ENCODE results near the gene MYMX.

MYMX gene

DNA sequence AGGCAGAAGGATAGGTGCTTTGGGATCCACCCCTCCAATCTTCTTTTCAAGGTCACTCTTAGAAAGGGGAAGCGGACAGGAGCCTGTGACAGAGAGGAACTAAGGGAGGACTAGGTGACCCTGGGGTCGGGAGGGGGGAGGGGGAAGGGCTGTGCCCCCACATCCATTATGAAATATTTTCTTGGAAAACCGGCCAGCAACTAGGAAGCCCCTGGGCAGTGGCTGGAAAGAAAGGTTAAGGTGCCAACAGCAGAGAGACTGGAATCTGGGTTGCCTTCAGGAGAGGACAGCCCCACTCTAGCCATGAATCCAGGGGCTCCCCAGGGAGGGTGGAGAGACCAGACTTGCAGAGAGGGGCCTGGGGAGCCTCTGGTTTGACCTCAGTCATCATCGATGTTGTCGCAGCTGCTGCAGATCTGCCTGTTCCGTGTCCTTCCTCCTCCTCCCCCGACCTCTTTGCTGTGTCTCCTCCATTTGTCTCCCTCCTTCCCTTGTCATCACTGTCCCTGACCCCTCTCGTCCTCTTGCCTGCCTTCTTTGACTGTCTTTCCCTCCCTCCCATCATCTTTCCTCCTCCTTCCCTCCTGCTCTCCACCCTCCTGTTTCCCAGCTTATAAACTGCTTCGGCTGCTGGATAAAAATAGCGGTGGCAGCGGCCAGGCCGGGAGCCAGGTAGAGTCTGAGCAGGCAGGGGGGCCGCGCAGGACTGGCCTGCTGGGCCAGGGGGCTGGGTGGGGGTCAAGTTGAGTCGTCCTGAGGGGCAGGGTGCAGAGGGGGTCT, 9.8 kb downstream of the MYMX start:
- H3K36me3 Mint-ChIP-seq (ENCODE audit: low read depth) = peaks cover 13% of the 10 kb centered on the region
- peak overlapping the region; percentile 90 for H3K27ac Mint-ChIP-seq
- H3K4me1 Mint-ChIP-seq = peaks cover 85% of the 10 kb centered on the region
- peak overlapping the region; percentile 64 for H3K4me3 Mint-ChIP-seq
- H3K27me3 Mint-ChIP-seq (ENCODE audit: low read depth, poor library complexity) = no peaks in the 10 kb centered on the region
- TF ChIP-seq, protein P1, sequence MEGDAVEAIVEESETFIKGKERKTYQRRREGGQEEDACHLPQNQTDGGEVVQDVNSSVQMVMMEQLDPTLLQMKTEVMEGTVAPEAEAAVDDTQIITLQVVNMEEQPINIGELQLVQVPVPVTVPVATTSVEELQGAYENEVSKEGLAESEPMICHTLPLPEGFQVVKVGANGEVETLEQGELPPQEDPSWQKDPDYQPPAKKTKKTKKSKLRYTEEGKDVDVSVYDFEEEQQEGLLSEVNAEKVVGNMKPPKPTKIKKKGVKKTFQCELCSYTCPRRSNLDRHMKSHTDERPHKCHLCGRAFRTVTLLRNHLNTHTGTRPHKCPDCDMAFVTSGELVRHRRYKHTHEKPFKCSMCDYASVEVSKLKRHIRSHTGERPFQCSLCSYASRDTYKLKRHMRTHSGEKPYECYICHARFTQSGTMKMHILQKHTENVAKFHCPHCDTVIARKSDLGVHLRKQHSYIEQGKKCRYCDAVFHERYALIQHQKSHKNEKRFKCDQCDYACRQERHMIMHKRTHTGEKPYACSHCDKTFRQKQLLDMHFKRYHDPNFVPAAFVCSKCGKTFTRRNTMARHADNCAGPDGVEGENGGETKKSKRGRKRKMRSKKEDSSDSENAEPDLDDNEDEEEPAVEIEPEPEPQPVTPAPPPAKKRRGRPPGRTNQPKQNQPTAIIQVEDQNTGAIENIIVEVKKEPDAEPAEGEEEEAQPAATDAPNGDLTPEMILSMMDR (IDR thresholded peaks at IDR 0.05) = no peak
- no peaks in the 10 kb centered on the region for H3K9me3 Mint-ChIP-seq
- DNase-seq = peak; percentile 34

DNA sequence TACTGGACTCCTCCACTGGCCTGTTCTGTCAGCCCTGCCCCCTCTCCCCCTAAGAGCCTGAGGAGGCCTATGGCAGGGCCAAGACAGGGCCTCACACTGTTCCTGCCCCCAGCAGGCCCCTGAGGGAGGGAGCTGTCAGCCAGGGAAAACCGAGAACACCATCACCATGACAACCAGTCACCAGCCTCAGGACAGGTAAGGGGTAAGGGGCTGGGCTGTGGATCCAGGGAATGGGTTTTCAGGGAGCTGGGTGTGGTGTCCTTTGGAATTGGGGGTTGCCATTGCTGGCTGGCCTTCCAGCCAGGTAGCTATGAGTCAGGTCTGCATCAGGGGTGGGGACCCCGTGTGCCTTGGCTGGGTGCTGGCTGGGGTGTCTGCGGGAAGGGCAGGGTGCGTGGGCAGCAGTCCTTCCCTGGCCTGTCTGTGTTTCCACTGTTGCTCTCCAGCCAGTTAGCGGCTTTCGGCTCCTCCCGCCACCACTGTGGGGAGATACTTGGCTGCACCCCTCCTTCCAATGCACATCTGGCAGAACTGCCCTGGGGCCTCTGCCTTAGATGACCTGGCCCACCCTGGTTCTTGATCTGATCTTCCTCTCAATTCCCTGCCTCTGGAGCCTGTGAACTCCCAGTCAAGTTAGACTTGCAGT, 10.5 kb downstream of the MYMX start:
- Mint-ChIP-seq H3K27ac (peak overlapping the region; percentile 91), H3K36me3 (ENCODE audit: low read depth) (peaks cover 17% of the 10 kb centered on the region), H3K4me3 (peak overlapping the region; percentile 62), H3K9me3 (no peaks in the 10 kb centered on the region), H3K27me3 (ENCODE audit: low read depth, poor library complexity) (no peaks in the 10 kb centered on the region), H3K4me1 (peaks cover 83% of the 10 kb centered on the region)
- TF ChIP-seq, protein P1 (IDR thresholded peaks at IDR 0.05) = no peak
- DNase-seq = peak; percentile 42

GRCh38 chr6:44228031-44228430, 11.3 kb downstream of the MYMX start:
- no peaks in the 10 kb centered on the region for H3K27me3 Mint-ChIP-seq (ENCODE audit: low read depth, poor library complexity)
- TF ChIP-seq, protein P1 (IDR thresholded peaks at IDR 0.05) = no peak
- H3K9me3 Mint-ChIP-seq = no peaks in the 10 kb centered on the region
- H3K36me3 Mint-ChIP-seq (ENCODE audit: low read depth) = peaks cover 18% of the 10 kb centered on the region
- peak overlapping the region; percentile 62 for H3K4me3 Mint-ChIP-seq
- H3K27ac Mint-ChIP-seq = peak overlapping the region; percentile 91
- DNase-seq = no peak
- peaks cover 80% of the 10 kb centered on the region for H3K4me1 Mint-ChIP-seq

DNA sequence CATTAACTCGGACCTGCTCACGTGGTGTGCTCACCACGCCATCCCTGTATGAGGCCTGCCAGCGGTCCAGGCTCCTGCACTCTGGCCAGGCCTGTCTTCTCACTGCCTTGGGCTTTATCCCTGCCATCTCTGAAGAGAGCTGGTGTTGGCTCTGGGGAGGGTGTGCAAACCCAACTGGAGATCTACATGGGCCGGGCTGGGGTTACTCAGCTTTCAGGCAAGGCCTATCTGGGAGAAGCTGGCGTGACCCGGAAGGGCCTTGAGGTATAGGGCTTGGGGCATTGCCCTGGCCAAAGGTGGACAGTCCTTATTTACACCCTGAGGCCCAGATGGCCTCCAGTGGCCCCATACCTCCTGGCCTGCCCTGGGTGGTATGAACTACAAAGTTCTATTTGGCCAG, 11.7 kb downstream of the MYMX start:
- TF ChIP-seq, protein P1 (IDR thresholded peaks at IDR 0.05) = no peak
- DNase-seq = no peak
- Mint-ChIP-seq H3K9me3 (no peaks in the 10 kb centered on the region), H3K36me3 (ENCODE audit: low read depth) (peaks cover 18% of the 10 kb centered on the region), H3K4me3 (no peak overlapping the region), H3K27ac (peak overlapping the region; percentile 91), H3K4me1 (peaks cover 80% of the 10 kb centered on the region), H3K27me3 (ENCODE audit: low read depth, poor library complexity) (no peaks in the 10 kb centered on the region)

- Mint-ChIP-seq H3K36me3 (ENCODE audit: low read depth) (peaks cover 18% of the 10 kb centered on the region), H3K9me3 (no peaks in the 10 kb centered on the region), H3K27ac (peak overlapping the region; percentile 83), H3K4me1 (peaks cover 84% of the 10 kb centered on the region), H3K4me3 (peak overlapping the region; percentile 11), H3K27me3 (ENCODE audit: low read depth, poor library complexity) (peaks cover 3% of the 10 kb centered on the region)
- no peak for DNase-seq
- TF ChIP-seq, protein P1 (IDR thresholded peaks at IDR 0.05) = no peak
Observed at GRCh38 chr6:44228836-44229235, 12.1 kb downstream of the MYMX start.
